K562 (cell line): ENCODE results near the gene SLC30A4. TPM values are rescaled to one million over a fixed set of nuclear protein-coding genes. Genes with fewer than 3 reads are reported as not detected.

Experiments
- E2F8 ChIP-seq: fragments of 450-650 bp; IDR thresholded peaks from 2 replicates; pipeline ENCODE4 v1.7.1; 2018; ENCODE audit warnings: mild to moderate bottlenecking, low read depth; ENCODE audit not compliant: partially characterized antibody
- ELF4 ChIP-seq: fragments of 450-650 bp; formaldehyde crosslinking; IDR thresholded peaks from 2 replicates; pipeline ENCODE4 v1.4.0; 2022; ENCODE audit warnings: missing genetic modification characterization
- GABPA ChIP-seq: fragments of 200-800 bp; sonication (Bioruptor generic); conservative IDR thresholded peaks from 2 replicates; pipeline ENCODE4 v1.6.1; 2016; ENCODE audit warnings: low read depth, missing genetic modification characterization, missing compliant biosample characterization
- HLTF ChIP-seq: fragments of 450-650 bp; IDR thresholded peaks from 2 replicates; pipeline ENCODE4 v1.6.1; 2016
- HNRNPK ChIP-seq: fragments of 200-400 bp; formaldehyde crosslinking; IDR thresholded peaks from one replicate; pipeline ENCODE4 v1.6.1; 2018; ENCODE audit warnings: mild to moderate bottlenecking, low read depth, low read length; ENCODE audit not compliant: poor library complexity, severe bottlenecking
- JUNB ChIP-seq: fragments of 450-650 bp; formaldehyde crosslinking; conservative IDR thresholded peaks from 2 replicates; pipeline ENCODE4 v1.4.0; 2020; ENCODE audit warnings: mild to moderate bottlenecking
- JUND ChIP-seq, 2 experiments: IDR thresholded peaks; 2 replicates in 1 of 2; 3 replicates in 1 of 2; pipeline ENCODE4 v1.6.1; 2011; ENCODE audit warnings: borderline replicate concordance in 2 of 2, low read depth in 2 of 2, low read length in 2 of 2, improper control_type of control experiment in 1 of 2, missing biosample characterization in 1 of 2, missing genetic modification characterization in 1 of 2, missing genetic modification reagents in 1 of 2
- MAZ ChIP-seq, 2 experiments: fragments of 450-650 bp in 1 of 2; sonication (generic) in 1 of 2; formaldehyde crosslinking; IDR thresholded peaks in 1 of 2; conservative IDR thresholded peaks in 1 of 2; 2 replicates each; pipeline versions ENCODE4 v1.4.0 to v1.5.0; 2020; ENCODE audit warnings: mild to moderate bottlenecking in 1 of 2, missing genetic modification reagents in 1 of 2
- MIER1 ChIP-seq: fragments of 450-650 bp; IDR thresholded peaks from 2 replicates; pipeline ENCODE4 v1.6.1; 2016; ENCODE audit warnings: antibody characterized with exemption, mild to moderate bottlenecking, low read depth
- MXI1 ChIP-seq: IDR thresholded peaks from 2 replicates; pipeline ENCODE4 v1.6.1; 2011; ENCODE audit warnings: low read depth, mild to moderate bottlenecking, improper control_type of control experiment, low read length
- NFIX ChIP-seq: fragments of 250-450 bp; sonication (Bioruptor Pico); IDR thresholded peaks from 2 replicates; pipeline ENCODE4 v1.4.0; 2020; ENCODE audit warnings: low read depth, mild to moderate bottlenecking, moderate library complexity
- NUFIP1 ChIP-seq: fragments of 450-650 bp; IDR thresholded peaks from 2 replicates; pipeline ENCODE4 v1.6.1; 2018; ENCODE audit not compliant: partially characterized antibody
- PCBP2 ChIP-seq: fragments of 200-400 bp; formaldehyde crosslinking; IDR thresholded peaks from 2 replicates; pipeline ENCODE4 v1.6.1; 2018; ENCODE audit warnings: low read length, low read depth, mild to moderate bottlenecking, moderate library complexity; ENCODE audit not compliant: poor library complexity, severe bottlenecking
- POLR2AphosphoS2 ChIP-seq: IDR thresholded peaks from 2 replicates; pipeline ENCODE4 v1.6.1; 2012; ENCODE audit warnings: low read length, improper control_type of control experiment
- PPARD ChIP-seq: fragments of 250-450 bp; sonication (Bioruptor Pico); IDR thresholded peaks from 2 replicates; pipeline ENCODE4 v1.8.0; 2022; ENCODE audit warnings: inconsistent platforms, mild to moderate bottlenecking, moderate library complexity
- PREB ChIP-seq: sonication (generic); formaldehyde crosslinking; IDR thresholded peaks from 2 replicates; pipeline ENCODE4 v1.8.1; 2023; ENCODE audit warnings: mild to moderate bottlenecking, missing genetic modification reagents
- RCOR1 ChIP-seq, 2 experiments: IDR thresholded peaks; 2 replicates each; pipeline ENCODE4 v1.6.1; 2012; ENCODE audit warnings: low read depth in 2 of 2, low read length in 2 of 2, borderline replicate concordance in 1 of 2, improper control_type of control experiment in 1 of 2
- SAFB ChIP-seq: fragments of 200-400 bp; formaldehyde crosslinking; IDR thresholded peaks from 2 replicates; pipeline ENCODE4 v1.6.1; 2017; ENCODE audit warnings: low read depth, low read length, borderline replicate concordance
- TCF3 ChIP-seq: sonication (generic); formaldehyde crosslinking; IDR thresholded peaks from 2 replicates; pipeline ENCODE4 v1.4.0; 2020; ENCODE audit warnings: mild to moderate bottlenecking, missing genetic modification reagents
- U2AF1 ChIP-seq: fragments of 200-400 bp; formaldehyde crosslinking; optimal IDR thresholded peaks from 2 replicates; pipeline ENCODE3; 2017; ENCODE audit warnings: mild to moderate bottlenecking, low read depth, low read length, moderate library complexity
- XRCC4 ChIP-seq: IDR thresholded peaks from one replicate; pipeline ENCODE4 v1.6.1; 2011; ENCODE audit not compliant: insufficient read depth, insufficient read length; ENCODE audit errors: extremely low read depth
- ZBTB7A ChIP-seq: IDR thresholded peaks from 2 replicates; pipeline ENCODE4 v1.6.1; 2011; ENCODE audit warnings: low read depth, mild to moderate bottlenecking, low read length, moderate library complexity, borderline replicate concordance; ENCODE audit not compliant: control insufficient read depth
- ZNF668 ChIP-seq: fragments of 250-450 bp; sonication (Bioruptor Pico); IDR thresholded peaks from 2 replicates; pipeline ENCODE4 v1.8.0; 2022; ENCODE audit warnings: mild to moderate bottlenecking, inconsistent platforms
- polyA plus RNA-seq, 8 experiments: library from polyadenylated mRNA; depleted of rRNA in 4 of 8; stranded (reverse) in 5 of 8; unstranded in 3 of 8; fragments of >200 nt; fragmentation: Nextera tagmentation in 2 of 8; fragmentation: Illumina TruSeq in 1 of 8; extraction: Ambion mirVana in 2 of 8; extraction: Trizol in 1 of 8; gene quantifications; 2 replicates each; pipeline versions ENCODE4 v1.2.1 to v1.2.3, GENCODE V29; 2011 to 2014; ENCODE audit warnings: inconsistent platforms in 1 of 8, missing spikeins in 1 of 8
- total RNA-seq, 7 experiments: library from RNA; depleted of rRNA in 6 of 7; stranded (reverse); fragments of >200 nt in 6 of 7; fragmentation: Illumina TruSeq in 2 of 7; extraction: Trizol in 2 of 7; gene quantifications; 2 replicates each; pipeline versions ENCODE4 v1.2.1 to v1.2.3, GENCODE V29; 2011 to 2021; ENCODE audit warnings: low replicate concordance in 1 of 7

SLC30A4 gene
- total and polyA plus RNA-seq, 9 of the 15 experiments (the other 6 are each of a cell fraction or from before 2014, with no cell fraction given) = 0.21 to 0.73 (median 0.36) TPM

GRCh38 chr15:45489690-45490238 is 32.8 kb downstream of the SLC30A4 start (continued):
- TF ChIP-seq JUNB (CRISPR knock-in tag) (no peak), MIER1 (no peak), U2AF1 (no peak), NFIX (CRISPR knock-in tag) (no peak), GABPA (tag) (no peak), TCF3 (CRISPR knock-in tag) (no peak), XRCC4 (no peak), PREB (CRISPR knock-in tag) (no peak), NUFIP1 (no peak), SAFB (no peak), MXI1 (no peak), PCBP2 (no peak), MAZ (CRISPR knock-in tag; conservative IDR thresholded peaks at IDR 0.05 in 1 of 2, IDR thresholded peaks at IDR 0.05 in 1 of 2) (no peak), POLR2AphosphoS2 (no peak), JUND (IDR thresholded peaks at IDR 0.05; ENCODE audit: borderline replicate concordance, low read depth, low read length) (no peak), JUND (tag; IDR thresholded peaks at IDR 0.05; ENCODE audit: borderline replicate concordance, low read depth, low read length) (no peak), RCOR1 (IDR thresholded peaks at IDR 0.05; ENCODE audit: borderline replicate concordance in 1 of 2, low read depth in 2 of 2, low read length in 2 of 2) (no peak), HLTF (no peak), E2F8 (no peak), PPARD (CRISPR knock-in tag) (no peak), ZBTB7A (no peak), HNRNPK (no peak), ELF4 (CRISPR knock-in tag) (no peak), ZNF668 (no peak)
